ENCODE data around the gene DNMT3A. TPM values are rescaled to one million over a fixed set of nuclear protein-coding genes. Genes with fewer than 3 reads are reported as not detected.

Gene DNMT3A
- total RNA-seq, 1 donor from 2014 or later: 101 TPM

GRCh38 chr2:25377822-25378421 lies 36.2 kb upstream of the DNMT3A start:
- intact Hi-C loops (cut with micrococcal nuclease): loop anchor here (1.0 to 2.0 kb wide), 7 partner anchors 16 to 180 kb away; no protein-coding TSS in a partner anchor
- peak overlapping the region; percentile 72 for H3K4me3 Mint-ChIP-seq
- H3K36me3 Mint-ChIP-seq (ENCODE audit: low read depth): peaks cover 24% of the 10 kb centered on the region
- DNase-seq (ENCODE audit: low spot score): no peak
- H3K4me1 Mint-ChIP-seq (ENCODE audit: low read depth): peaks cover 54% of the 10 kb centered on the region
- H3K27me3 Mint-ChIP-seq (ENCODE audit: insufficient read depth): no peaks in the 10 kb centered on the region
- H3K9me3 Mint-ChIP-seq: no peaks in the 10 kb centered on the region
- peak overlapping the region; percentile 94 for H3K27ac Mint-ChIP-seq

GRCh38 chr2:25376750-25377621 lies 35.3 kb upstream of the DNMT3A start:
- peak; percentile 92 for DNase-seq (ENCODE audit: low spot score)
- H3K36me3 Mint-ChIP-seq (ENCODE audit: low read depth): peaks cover 19% of the 10 kb centered on the region
- peaks cover 51% of the 10 kb centered on the region for H3K4me1 Mint-ChIP-seq (ENCODE audit: low read depth)
- H3K9me3 Mint-ChIP-seq: no peaks in the 10 kb centered on the region
- intact Hi-C loops (cut with micrococcal nuclease): loop anchor here (1.0 to 2.0 kb wide), 9 partner anchors 15 to 181 kb away; no protein-coding TSS in a partner anchor
- H3K27me3 Mint-ChIP-seq (ENCODE audit: insufficient read depth): no peaks in the 10 kb centered on the region
- peak overlapping the region; percentile 72 for H3K4me3 Mint-ChIP-seq
- H3K27ac Mint-ChIP-seq: peak overlapping the region; percentile 94

- Mint-ChIP-seq H3K27ac (peak overlapping the region; percentile 78), H3K4me1 (ENCODE audit: low read depth) (peaks cover 47% of the 10 kb centered on the region), H3K27me3 (ENCODE audit: insufficient read depth) (no peaks in the 10 kb centered on the region), H3K36me3 (ENCODE audit: low read depth) (peaks cover 14% of the 10 kb centered on the region), H3K9me3 (no peaks in the 10 kb centered on the region), H3K4me3 (peak overlapping the region; percentile 39)
- no peak for DNase-seq (ENCODE audit: low spot score)
- intact Hi-C loops (cut with micrococcal nuclease): loop anchor here (1.0 to 2.0 kb wide), 3 partner anchors 34 to 75 kb away; no protein-coding TSS in a partner anchor
Observed at GRCh38 chr2:25375989-25376545, 34.3 kb upstream of the DNMT3A start.

- Mint-ChIP-seq H3K4me3 (no peak overlapping the region), H3K27me3 (ENCODE audit: insufficient read depth) (no peaks in the 10 kb centered on the region), H3K27ac (no peak overlapping the region), H3K36me3 (ENCODE audit: low read depth) (peaks cover 14% of the 10 kb centered on the region), H3K9me3 (no peaks in the 10 kb centered on the region), H3K4me1 (ENCODE audit: low read depth) (peaks cover 44% of the 10 kb centered on the region)
- DNase-seq (ENCODE audit: low spot score): no peak
- intact Hi-C loops (cut with micrococcal nuclease): no loop called here
Observed at GRCh38 chr2:25375371-25375988, 33.8 kb upstream of the DNMT3A start.

GRCh38 chr2:25374827-25375226 lies 33.1 kb upstream of the DNMT3A start:
- no peak overlapping the region for H3K4me3 Mint-ChIP-seq
- peaks cover 15% of the 10 kb centered on the region for H3K36me3 Mint-ChIP-seq (ENCODE audit: low read depth)
- H3K27me3 Mint-ChIP-seq (ENCODE audit: insufficient read depth): no peaks in the 10 kb centered on the region
- no peak overlapping the region for H3K27ac Mint-ChIP-seq
- intact Hi-C loops (cut with micrococcal nuclease): no loop called here
- no peak for DNase-seq (ENCODE audit: low spot score)
- H3K9me3 Mint-ChIP-seq: no peaks in the 10 kb centered on the region
- H3K4me1 Mint-ChIP-seq (ENCODE audit: low read depth): peaks cover 37% of the 10 kb centered on the region

- Mint-ChIP-seq H3K9me3 (no peaks in the 10 kb centered on the region), H3K27me3 (ENCODE audit: insufficient read depth) (no peaks in the 10 kb centered on the region), H3K36me3 (ENCODE audit: low read depth) (peaks cover 12% of the 10 kb centered on the region), H3K4me1 (ENCODE audit: low read depth) (peaks cover 33% of the 10 kb centered on the region), H3K27ac (no peak overlapping the region), H3K4me3 (no peak overlapping the region)
- no peak for DNase-seq (ENCODE audit: low spot score)
- intact Hi-C loops (cut with micrococcal nuclease): no loop called here
Observed at GRCh38 chr2:25374411-25374810, 32.7 kb upstream of the DNMT3A start.

- no peak for DNase-seq (ENCODE audit: low spot score)
- no peak overlapping the region for H3K4me3 Mint-ChIP-seq
- no peak overlapping the region for H3K27ac Mint-ChIP-seq
- H3K27me3 Mint-ChIP-seq (ENCODE audit: insufficient read depth): no peaks in the 10 kb centered on the region
- H3K36me3 Mint-ChIP-seq (ENCODE audit: low read depth): peaks cover 9% of the 10 kb centered on the region
- intact Hi-C loops (cut with micrococcal nuclease): no loop called here
- H3K4me1 Mint-ChIP-seq (ENCODE audit: low read depth): peaks cover 23% of the 10 kb centered on the region
- no peaks in the 10 kb centered on the region for H3K9me3 Mint-ChIP-seq
Observed at GRCh38 chr2:25373269-25373981, 31.7 kb upstream of the DNMT3A start.

GRCh38 chr2:25372405-25373268 lies 30.9 kb upstream of the DNMT3A start:
- Mint-ChIP-seq H3K4me3 (no peak overlapping the region), H3K36me3 (ENCODE audit: low read depth) (peaks cover 9% of the 10 kb centered on the region), H3K27ac (no peak overlapping the region), H3K27me3 (ENCODE audit: insufficient read depth) (no peaks in the 10 kb centered on the region), H3K4me1 (ENCODE audit: low read depth) (peaks cover 20% of the 10 kb centered on the region), H3K9me3 (no peaks in the 10 kb centered on the region)
- DNase-seq (ENCODE audit: low spot score): no peak
- intact Hi-C loops (cut with micrococcal nuclease): no loop called here

- Mint-ChIP-seq H3K4me3 (no peak overlapping the region), H3K27me3 (ENCODE audit: insufficient read depth) (peaks cover under 1% of the 10 kb centered on the region), H3K4me1 (ENCODE audit: low read depth) (peaks cover 11% of the 10 kb centered on the region), H3K36me3 (ENCODE audit: low read depth) (peaks cover 4% of the 10 kb centered on the region), H3K9me3 (no peaks in the 10 kb centered on the region), H3K27ac (no peak overlapping the region)
- intact Hi-C loops (cut with micrococcal nuclease): no loop called here
- DNase-seq (ENCODE audit: low spot score): no peak
Observed at GRCh38 chr2:25371253-25372241, 29.8 kb upstream of the DNMT3A start.

GRCh38 chr2:25369876-25370275 lies 28.2 kb upstream of the DNMT3A start:
- no peak for DNase-seq (ENCODE audit: low spot score)
- intact Hi-C loops (cut with micrococcal nuclease): no loop called here
- H3K4me3 Mint-ChIP-seq: no peak overlapping the region
- H3K27ac Mint-ChIP-seq: no peak overlapping the region
- H3K9me3 Mint-ChIP-seq: no peaks in the 10 kb centered on the region
- peaks cover 2% of the 10 kb centered on the region for H3K27me3 Mint-ChIP-seq (ENCODE audit: insufficient read depth)
- peaks cover 1% of the 10 kb centered on the region for H3K36me3 Mint-ChIP-seq (ENCODE audit: low read depth)
- H3K4me1 Mint-ChIP-seq (ENCODE audit: low read depth): no peaks in the 10 kb centered on the region

GRCh38 chr2:25369439-25369838 lies 27.7 kb upstream of the DNMT3A start:
- no peak overlapping the region for H3K4me3 Mint-ChIP-seq
- peaks cover 1% of the 10 kb centered on the region for H3K36me3 Mint-ChIP-seq (ENCODE audit: low read depth)
- H3K27ac Mint-ChIP-seq: no peak overlapping the region
- H3K9me3 Mint-ChIP-seq: no peaks in the 10 kb centered on the region
- no peaks in the 10 kb centered on the region for H3K4me1 Mint-ChIP-seq (ENCODE audit: low read depth)
- DNase-seq (ENCODE audit: low spot score): no peak
- H3K27me3 Mint-ChIP-seq (ENCODE audit: insufficient read depth): peaks cover 2% of the 10 kb centered on the region
- intact Hi-C loops (cut with micrococcal nuclease): no loop called here
